Hematopoietic multipotent progenitor cell treated with erythropoietin and hydrocortisone succinate and interleukin-3 and kit ligand, for 8 days (in vitro differentiated cells): ENCODE measurements around the gene TMTC2.

Experiments
- DNase-seq: peaks from one replicate; pipeline ENCODE4 v3.0.0-alpha.2; 2015

Gene TMTC2

GRCh38 chr12:82964446-82964845 is 277.7 kb downstream of the TMTC2 start:
- no peak for DNase-seq

- no peak for DNase-seq
These were observed 279.4 kb downstream of the TMTC2 start for GRCh38 chr12:82966001-82966559.

- no peak for DNase-seq
These were observed 282.1 kb downstream of the TMTC2 start for GRCh38 chr12:82968631-82969367.

GRCh38 chr12:82970614-82971013 is 283.9 kb downstream of the TMTC2 start:
- DNase-seq = no peak

GRCh38 chr12:82971584-82971983 is 284.9 kb downstream of the TMTC2 start:
- DNase-seq = no peak

GRCh38 chr12:82972624-82973023 is 285.9 kb downstream of the TMTC2 start:
- DNase-seq = no peak

- DNase-seq = no peak
These were observed 286.9 kb downstream of the TMTC2 start for GRCh38 chr12:82973592-82973991.

- no peak for DNase-seq
These were observed 294.4 kb downstream of the TMTC2 start for GRCh38 chr12:82981150-82981549.

- no peak for DNase-seq
These were observed 307.4 kb downstream of the TMTC2 start for GRCh38 chr12:82994117-82994516.

- no peak for DNase-seq
These were observed 309.6 kb downstream of the TMTC2 start for GRCh38 chr12:82996168-82996812.

GRCh38 chr12:82998509-82998908 is 311.8 kb downstream of the TMTC2 start:
- no peak for DNase-seq

GRCh38 chr12:83003026-83003425 is 316.3 kb downstream of the TMTC2 start:
- DNase-seq = no peak

GRCh38 chr12:83005534-83006197 is 319.0 kb downstream of the TMTC2 start:
- no peak for DNase-seq

- DNase-seq = no peak
These were observed 322.0 kb downstream of the TMTC2 start for GRCh38 chr12:83008703-83009102.

GRCh38 chr12:83010169-83010804 is 323.6 kb downstream of the TMTC2 start:
- DNase-seq = no peak

GRCh38 chr12:83015390-83016217 is 328.9 kb downstream of the TMTC2 start:
- DNase-seq = no peak

GRCh38 chr12:83016218-83016835 is 329.6 kb downstream of the TMTC2 start:
- peak; percentile 66 for DNase-seq

- no peak for DNase-seq
These were observed 330.3 kb downstream of the TMTC2 start for GRCh38 chr12:83016991-83017390.

GRCh38 chr12:83018088-83018487 is 331.4 kb downstream of the TMTC2 start:
- no peak for DNase-seq

- DNase-seq = no peak
These were observed 340.5 kb downstream of the TMTC2 start for GRCh38 chr12:83027021-83027723.

GRCh38 chr12:83031196-83031595 is 344.5 kb downstream of the TMTC2 start:
- no peak for DNase-seq
